Loucy (cell line): ENCODE results near the gene DCAF7.

Experiments
- EZH2phosphoT487 ChIP-seq: fragments of 200-600 bp; IDR thresholded peaks from 2 replicates; pipeline ENCODE4 v1.6.1; 2018; ENCODE audit warnings: antibody characterized with exemption, mild to moderate bottlenecking, moderate library complexity, borderline replicate concordance
- TF ChIP-seq, protein P1 (sequence below): fragments of 200-600 bp; sonication (generic); conservative IDR thresholded peaks from 2 replicates; pipeline ENCODE4 v1.5.1; 2014; ENCODE audit warnings: mild to moderate bottlenecking, antibody characterized with exemption, low read length

DNA sequence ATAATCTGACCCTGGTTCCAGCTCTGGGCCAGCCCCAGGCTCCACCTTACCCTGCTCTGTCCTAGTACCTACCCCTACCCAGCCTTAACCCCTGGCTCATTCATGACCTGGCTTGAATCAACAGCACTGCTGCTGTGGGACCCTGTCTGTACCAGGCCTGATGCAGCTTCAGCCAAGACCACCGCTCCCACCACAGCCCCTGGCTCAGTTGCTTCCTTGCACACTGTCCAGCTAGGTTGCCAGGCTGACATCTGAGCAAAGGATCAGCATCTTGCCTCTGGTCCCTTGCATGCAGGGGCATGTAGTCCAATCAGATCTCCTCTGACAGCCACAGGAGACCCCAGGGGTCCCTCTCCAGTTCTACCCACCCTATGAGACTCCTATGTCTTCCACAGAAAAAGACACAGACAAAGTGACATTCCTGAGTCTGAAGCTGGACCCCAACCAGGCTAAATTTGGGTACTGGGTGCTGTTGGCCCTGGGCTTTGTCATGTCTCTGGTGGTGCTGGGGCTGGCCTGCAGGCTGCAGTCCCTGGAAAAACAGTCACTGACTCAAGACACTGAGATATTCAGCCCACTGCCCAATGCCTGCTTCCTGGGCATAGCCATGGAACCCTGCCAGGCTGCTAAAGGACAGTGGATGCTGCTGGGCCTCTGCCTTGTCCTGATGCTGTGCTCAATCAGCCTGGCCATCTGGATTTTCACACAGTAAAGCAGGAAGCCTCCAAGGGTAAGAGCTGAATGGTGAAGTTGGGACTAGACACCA is 31.0 kb upstream of the DCAF7 start:
- TF ChIP-seq, protein P1, sequence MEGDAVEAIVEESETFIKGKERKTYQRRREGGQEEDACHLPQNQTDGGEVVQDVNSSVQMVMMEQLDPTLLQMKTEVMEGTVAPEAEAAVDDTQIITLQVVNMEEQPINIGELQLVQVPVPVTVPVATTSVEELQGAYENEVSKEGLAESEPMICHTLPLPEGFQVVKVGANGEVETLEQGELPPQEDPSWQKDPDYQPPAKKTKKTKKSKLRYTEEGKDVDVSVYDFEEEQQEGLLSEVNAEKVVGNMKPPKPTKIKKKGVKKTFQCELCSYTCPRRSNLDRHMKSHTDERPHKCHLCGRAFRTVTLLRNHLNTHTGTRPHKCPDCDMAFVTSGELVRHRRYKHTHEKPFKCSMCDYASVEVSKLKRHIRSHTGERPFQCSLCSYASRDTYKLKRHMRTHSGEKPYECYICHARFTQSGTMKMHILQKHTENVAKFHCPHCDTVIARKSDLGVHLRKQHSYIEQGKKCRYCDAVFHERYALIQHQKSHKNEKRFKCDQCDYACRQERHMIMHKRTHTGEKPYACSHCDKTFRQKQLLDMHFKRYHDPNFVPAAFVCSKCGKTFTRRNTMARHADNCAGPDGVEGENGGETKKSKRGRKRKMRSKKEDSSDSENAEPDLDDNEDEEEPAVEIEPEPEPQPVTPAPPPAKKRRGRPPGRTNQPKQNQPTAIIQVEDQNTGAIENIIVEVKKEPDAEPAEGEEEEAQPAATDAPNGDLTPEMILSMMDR = no peak
- no peak for TF ChIP-seq EZH2phosphoT487
